Bronchial epithelial cell (primary cell): ENCODE data around the gene CNOT1. TPM values are rescaled to one million over a fixed set of nuclear protein-coding genes. Genes with fewer than 3 reads are reported as not detected.
A peak's percentile ranks its signal among the peaks of the same experiment; 100 is the strongest.

Source experiments
- DNase-seq: peaks from one replicate; pipeline ENCODE4 v3.0.0-alpha.2; 2010; ENCODE audit warnings: low read depth
- FAIRE-seq: peaks from 2 replicates; lab custom pipeline; 2011; peaks lifted over from hg19 to GRCh38; lab: Jason Lieb, UNC
- H3K27me3 ChIP-seq: 2 replicates; pipeline ENCODE4 v1.5.1; 2011; ENCODE audit warnings: low read length; ENCODE audit not compliant: control insufficient read depth, insufficient read depth
- H3K36me3 ChIP-seq: 2 replicates; pipeline ENCODE4 v1.5.1; 2011; ENCODE audit warnings: low read length; ENCODE audit not compliant: control insufficient read depth, insufficient read depth
- H3K4me3 ChIP-seq: 2 replicates; pipeline ENCODE4 v1.5.1; 2011; ENCODE audit warnings: mild to moderate bottlenecking, low read depth, low read length, control low read depth
- CTCF ChIP-seq: IDR thresholded peaks from 2 replicates; pipeline ENCODE4 v1.5.1; 2011; ENCODE audit warnings: mild to moderate bottlenecking, moderate library complexity, low read length, control low read depth, inconsistent platforms; ENCODE audit not compliant: insufficient read depth, severe bottlenecking
- total RNA-seq: library from RNA; depleted of rRNA; stranded (reverse); fragments of >200 nt; gene quantifications from 2 replicates; pipeline ENCODE4 v1.2.1, GENCODE V29; 2014

Gene CNOT1
- total RNA-seq, 1 donor from 2014 or later: 113 TPM

- H3K36me3 ChIP-seq: peaks cover 12% of the 10 kb centered on the region
- DNase-seq: peak; percentile 79
- H3K27me3 ChIP-seq: no peaks in the 10 kb centered on the region
- TF ChIP-seq CTCF: no peak
- no peak for FAIRE-seq
- H3K4me3 ChIP-seq: no peak overlapping the region
Observed at GRCh38 chr16:58563235-58563634, 66.4 kb downstream of the CNOT1 start.

- Histone ChIP-seq H3K27me3 (no peaks in the 10 kb centered on the region), H3K4me3 (no peak overlapping the region), H3K36me3 (peaks cover 19% of the 10 kb centered on the region)
- DNase-seq: no peak
- no peak for FAIRE-seq
- TF ChIP-seq CTCF: no peak
Observed at GRCh38 chr16:58556678-58557077, 72.9 kb downstream of the CNOT1 start.

DNA sequence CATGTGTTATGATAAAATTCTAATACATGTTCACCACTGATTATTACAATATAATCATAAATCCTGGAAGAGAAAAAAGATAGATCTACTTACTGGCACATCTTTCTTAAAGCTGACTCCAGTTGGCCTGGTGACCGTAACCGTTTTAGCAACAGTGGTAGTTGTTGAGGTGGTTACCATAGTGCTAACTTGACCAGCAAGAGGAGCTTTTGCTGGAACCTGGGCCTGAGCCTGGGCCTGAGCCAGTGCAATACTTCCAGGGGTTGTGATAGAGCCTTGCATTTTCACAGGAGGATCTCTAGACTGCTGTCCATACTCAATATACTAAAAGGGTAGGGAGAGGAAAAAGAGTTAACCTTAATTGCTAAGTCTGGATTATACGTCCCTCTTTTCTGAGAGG, 78.1 kb downstream of the CNOT1 start:
- DNase-seq (no peak), FAIRE-seq (no peak)
- Histone ChIP-seq H3K36me3 (peaks cover 17% of the 10 kb centered on the region), H3K27me3 (no peaks in the 10 kb centered on the region), H3K4me3 (no peak overlapping the region)
- no peak for TF ChIP-seq CTCF

GRCh38 chr16:58548378-58548777, 81.2 kb downstream of the CNOT1 start:
- no peak for FAIRE-seq
- H3K36me3 ChIP-seq: peaks cover 18% of the 10 kb centered on the region

GRCh38 chr16:58543685-58544084, 85.9 kb downstream of the CNOT1 start:
- no peak for FAIRE-seq
- DNase-seq: no peak

More at GRCh38 chr16:58548378-58548777, 81.2 kb downstream of the CNOT1 start:
- no peak for TF ChIP-seq CTCF
- Histone ChIP-seq H3K4me3 (no peak overlapping the region), H3K27me3 (no peaks in the 10 kb centered on the region)
- no peak for DNase-seq

More at GRCh38 chr16:58543685-58544084, 85.9 kb downstream of the CNOT1 start:
- H3K36me3 ChIP-seq: peaks cover 25% of the 10 kb centered on the region
- no peak overlapping the region for H3K4me3 ChIP-seq
- H3K27me3 ChIP-seq: no peaks in the 10 kb centered on the region
- TF ChIP-seq CTCF: no peak
